ENCODE results near the gene BLOC1S1.

BLOC1S1 gene

GRCh38 chr12:55727643-55728185 lies 11.9 kb downstream of the BLOC1S1 start:
- Histone ChIP-seq H3K27me3 (no peaks in the 10 kb centered on the region), H3K36me3 (peaks cover 24 to 38% (median 35%) of the 10 kb centered on the region in 3 donors), H3K9me3 (no peaks in the 10 kb centered on the region), H3K27ac (peak overlapping the region; percentile 98 to 99), H3K4me1 (peaks cover 0 to 63% (median 51%) of the 10 kb centered on the region in 4 donors), H3K4me3 (peak overlapping the region; percentile 92 to 97)
- no peak for TF ChIP-seq CTCF (IDR thresholded peaks at IDR 0.05)
- DNase-seq = peak; percentile 81 to 87
- intact Hi-C loops (cut with DNase I; ENCODE audit: low total_unique reads) = no loop called here

- H3K4me3 ChIP-seq = peak overlapping the region; percentile 92 to 97
- TF ChIP-seq CTCF (IDR thresholded peaks at IDR 0.05) = no peak
- intact Hi-C loops (cut with DNase I; ENCODE audit: low total_unique reads) = no loop called here
These were observed 12.5 kb downstream of the BLOC1S1 start for GRCh38 chr12:55728186-55728938.

GRCh38 chr12:55728939-55729818 lies 13.3 kb downstream of the BLOC1S1 start, which contains the start of gene CD63:
Gene CD63 (minus strand): TSS chr12:55729009. CDS start chr12:55728341, 668 bp downstream.
- intact Hi-C loops (cut with DNase I; ENCODE audit: low total_unique reads) = no loop called here
- peaks cover 24 to 32% (median 29%) of the 10 kb centered on the region in 3 donors for H3K36me3 ChIP-seq
- TF ChIP-seq CTCF (IDR thresholded peaks at IDR 0.05) = peak in 1 of 2 experiments; percentile 4
- H3K9me3 ChIP-seq = no peaks in the 10 kb centered on the region
- H3K4me3 ChIP-seq = peak within 1 kb of the TSS; percentile 92 to 97
- H3K27me3 ChIP-seq = no peaks in the 10 kb centered on the region
- peak; percentile 96 to 98 for DNase-seq
- H3K27ac ChIP-seq = peak within 1 kb of the TSS; percentile 98 to 99
- H3K4me1 ChIP-seq = peaks cover 0 to 50% (median 41%) of the 10 kb centered on the region in 4 donors

More at GRCh38 chr12:55728186-55728938, 12.5 kb downstream of the BLOC1S1 start:
- peaks cover 0 to 57% (median 47%) of the 10 kb centered on the region in 4 donors for H3K4me1 ChIP-seq
- H3K27ac ChIP-seq = peak overlapping the region; percentile 98 to 99
- peak; percentile 86 to 93 for DNase-seq
- no peaks in the 10 kb centered on the region for H3K9me3 ChIP-seq
- H3K27me3 ChIP-seq = no peaks in the 10 kb centered on the region
- H3K36me3 ChIP-seq = peaks cover 24 to 38% (median 35%) of the 10 kb centered on the region in 3 donors

GRCh38 chr12:55729819-55730818 lies 14.3 kb downstream of the BLOC1S1 start:
- Histone ChIP-seq H3K27me3 (no peaks in the 10 kb centered on the region), H3K4me3 (peak overlapping the region; percentile 92 to 97), H3K9me3 (no peaks in the 10 kb centered on the region), H3K4me1 (peaks cover 0 to 40% (median 32%) of the 10 kb centered on the region in 4 donors), H3K27ac (peak overlapping the region; percentile 98 to 99), H3K36me3 (peaks cover 19 to 23% (median 21%) of the 10 kb centered on the region in 3 donors)
- DNase-seq = peak; percentile 63 to 74
- no peak for TF ChIP-seq CTCF (IDR thresholded peaks at IDR 0.05)
- intact Hi-C loops (cut with DNase I; ENCODE audit: low total_unique reads) = no loop called here
